GM21526 (cell line): ENCODE measurements around the gene NPC1.
"Not testable (repeated sequence)": the region's sequence is repeated elsewhere in the genome, so short reads cannot be mapped to it uniquely, and the experiment has no call there.

Experiments
- ATAC-seq: cut with Tn5 transposase; IDR thresholded peaks from one replicate; pipeline ENCODE4 v1.9.1; 2021; ENCODE audit warnings: moderate library complexity; ENCODE audit not compliant: unreplicated experiment, low FRiP score

The NPC1 gene

DNA sequence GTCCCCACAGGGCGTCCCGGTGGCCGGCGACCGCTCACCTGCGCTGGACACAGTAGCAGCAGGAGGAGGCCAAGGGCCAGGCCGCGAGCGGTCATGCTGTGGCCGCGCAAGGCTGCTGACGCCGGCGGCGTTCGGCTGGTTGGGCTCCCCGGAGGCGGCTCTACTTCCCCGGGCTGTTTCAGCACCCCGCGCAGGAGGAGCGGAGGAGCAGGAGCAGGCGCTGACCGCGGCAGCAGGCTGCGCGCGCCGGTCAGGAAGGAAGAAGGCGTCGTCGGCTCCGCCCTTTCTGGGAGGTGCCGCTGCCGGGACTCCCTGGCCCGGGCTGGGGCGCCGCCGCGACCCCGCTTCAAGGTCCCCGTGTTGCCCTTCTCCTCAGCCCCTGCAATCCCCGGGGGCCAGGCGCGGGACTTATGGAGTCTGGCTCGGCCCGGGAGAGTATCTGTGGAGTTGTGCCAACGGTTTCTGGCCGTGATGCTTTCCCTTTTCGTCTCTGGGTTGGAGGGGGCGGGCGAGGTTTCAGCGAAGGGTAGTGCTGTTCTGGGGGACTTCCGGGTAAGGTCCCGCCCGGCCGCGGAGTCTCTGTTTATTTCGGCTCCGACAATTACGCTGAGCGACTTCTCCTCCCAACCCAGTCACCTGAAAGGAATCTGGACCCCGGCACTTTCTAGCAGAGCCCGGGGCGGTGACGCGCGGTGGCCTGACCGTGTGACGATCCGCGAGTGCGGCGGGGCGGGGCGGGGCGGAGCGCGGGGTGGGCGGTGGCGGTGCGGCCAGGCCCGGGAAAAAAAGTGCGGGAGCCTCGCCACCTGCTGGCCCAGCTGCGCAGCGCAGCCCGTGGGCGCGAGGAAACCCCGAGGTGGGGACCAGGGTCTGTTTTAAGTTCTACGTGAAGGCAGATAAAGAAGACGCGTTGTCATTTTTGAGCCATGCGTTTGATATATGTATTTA is at the start of gene NPC1:
Gene NPC1 (minus strand): TSS at position 258 of the 948 bp plus-strand sequence. CDS start 163 bp downstream, at position 95.
- peak; percentile 91 for ATAC-seq

DNA sequence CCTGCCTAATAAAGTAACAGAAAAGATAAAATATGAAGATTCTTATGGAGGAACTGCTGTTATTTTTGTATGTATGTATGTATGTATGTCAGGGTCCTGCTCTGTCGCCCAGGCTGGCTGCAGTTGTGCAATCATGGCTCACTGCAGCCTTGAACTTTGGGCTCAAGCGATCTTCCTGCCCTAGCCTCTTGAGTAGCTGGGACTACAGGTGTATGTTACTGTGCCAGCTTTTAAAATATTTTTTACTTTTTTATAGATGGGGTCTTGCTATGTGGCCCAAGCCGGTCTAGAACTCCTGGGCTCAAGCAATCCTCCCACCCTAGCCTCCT is 49.7 kb upstream of the NPC1 start:
- ATAC-seq: no peak

DNA sequence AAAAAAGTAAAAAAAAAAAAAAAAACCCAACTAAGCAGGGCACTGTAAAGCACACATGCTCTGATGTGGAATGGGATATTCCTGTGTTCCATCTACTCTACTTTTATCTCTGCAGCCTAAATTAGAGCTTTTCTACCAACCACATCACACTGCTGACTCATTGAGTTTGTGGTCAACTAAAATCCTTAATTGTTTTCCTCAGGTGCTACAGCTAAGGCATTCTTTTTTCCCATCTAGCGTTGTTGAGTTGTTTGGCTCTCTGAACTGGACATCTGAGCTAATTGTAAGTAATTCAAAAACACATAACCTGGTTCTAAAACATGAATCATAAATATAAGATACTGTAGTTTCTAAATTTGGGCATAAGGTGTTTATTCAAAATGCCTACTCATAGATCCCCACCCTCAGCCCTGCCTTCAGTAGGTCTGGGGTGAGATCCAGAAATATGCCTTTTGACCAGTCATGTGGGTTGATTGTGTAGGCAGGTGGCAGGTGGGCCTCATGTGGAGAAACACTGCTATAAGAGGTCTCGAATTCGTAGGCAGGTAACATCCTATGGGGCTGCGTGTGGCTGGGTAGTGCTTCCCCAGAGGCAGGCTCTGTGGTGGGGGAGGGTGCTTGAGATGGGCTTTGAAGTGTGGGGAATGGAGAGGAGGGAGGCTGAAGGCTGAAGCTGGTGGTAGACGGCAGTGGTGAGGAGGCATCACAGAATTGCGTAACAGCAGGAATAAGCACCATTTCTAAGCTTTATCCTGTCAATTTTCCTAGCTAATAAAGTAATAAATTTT is 49.2 kb upstream of the NPC1 start:
- no peak for ATAC-seq

DNA sequence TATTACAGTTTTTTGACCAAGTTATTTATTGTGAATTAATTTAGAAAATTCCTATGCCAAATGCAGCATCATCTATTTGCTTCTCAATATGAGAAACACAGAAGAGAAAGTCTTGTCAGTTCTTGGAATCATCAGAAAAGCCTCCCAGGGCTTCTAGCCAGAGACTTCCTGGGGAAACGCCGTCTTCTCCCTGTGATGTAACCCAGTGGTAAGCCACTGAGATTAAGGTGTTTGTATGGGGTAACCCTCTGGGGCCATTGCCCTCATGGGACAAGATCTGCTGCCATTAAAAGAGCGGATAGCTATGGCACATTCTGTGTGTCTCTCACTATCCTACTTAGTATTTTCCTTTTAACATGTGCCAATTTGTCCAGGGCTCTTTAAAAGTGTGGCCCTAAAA is 48.4 kb upstream of the NPC1 start:
- ATAC-seq: no peak

DNA sequence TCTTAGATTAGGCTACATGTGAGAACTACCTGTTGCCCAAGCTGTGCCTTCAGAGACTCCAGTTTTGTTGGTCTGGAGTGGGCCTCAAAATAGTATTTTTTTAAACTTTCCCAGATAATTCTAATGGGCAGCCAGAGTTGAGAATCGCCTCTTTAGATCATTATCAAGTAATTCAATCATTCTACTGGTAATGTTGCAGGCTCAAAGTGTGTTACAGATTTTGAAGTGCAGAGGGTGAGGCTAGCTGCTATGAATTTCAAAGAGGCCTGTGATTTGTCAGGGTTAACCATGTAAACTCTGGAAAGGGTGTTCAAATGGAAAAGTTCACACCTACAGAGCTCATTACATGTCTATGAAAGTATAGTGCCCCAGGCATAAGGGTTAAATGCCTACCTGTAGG is 46.3 kb upstream of the NPC1 start:
- ATAC-seq: no peak

DNA sequence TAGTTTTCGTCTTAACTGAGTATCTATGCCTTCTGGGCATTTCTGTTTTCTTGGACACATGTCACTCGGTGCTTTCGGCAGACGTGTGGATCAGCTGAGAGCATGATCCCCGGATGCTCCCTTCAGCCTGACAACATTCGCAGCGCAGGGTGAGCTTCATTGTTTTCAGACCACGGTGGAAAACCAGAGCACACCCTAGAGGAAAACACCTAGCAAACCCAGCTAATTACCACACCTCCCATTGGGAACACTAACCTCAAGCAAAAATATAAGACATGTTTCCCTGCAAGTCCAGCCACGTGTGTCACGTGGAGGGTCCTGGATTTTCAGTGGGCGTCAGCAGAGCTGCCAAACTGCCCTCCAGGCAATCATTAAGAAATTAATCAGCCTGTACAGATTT is 45.4 kb upstream of the NPC1 start:
- no peak for ATAC-seq

DNA sequence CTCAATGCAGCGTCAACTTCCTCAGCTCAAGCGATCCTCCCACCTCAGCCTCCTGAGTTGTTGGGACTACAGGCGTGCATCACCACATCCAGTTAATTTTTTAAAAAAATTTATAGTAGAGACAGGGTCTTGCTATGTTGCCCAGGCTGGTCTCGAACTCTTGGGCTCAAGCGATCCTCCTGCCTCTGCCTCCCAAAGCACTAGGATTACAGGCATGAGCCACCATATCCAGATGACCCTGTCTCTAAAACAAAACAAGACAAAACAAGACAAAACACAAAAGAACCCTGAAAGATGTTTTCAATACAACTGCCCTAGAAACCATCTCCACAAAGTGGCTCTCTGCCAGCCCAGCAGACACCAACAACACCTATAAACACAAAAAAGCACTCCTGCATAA is 45.0 kb upstream of the NPC1 start:
- no peak for ATAC-seq

DNA sequence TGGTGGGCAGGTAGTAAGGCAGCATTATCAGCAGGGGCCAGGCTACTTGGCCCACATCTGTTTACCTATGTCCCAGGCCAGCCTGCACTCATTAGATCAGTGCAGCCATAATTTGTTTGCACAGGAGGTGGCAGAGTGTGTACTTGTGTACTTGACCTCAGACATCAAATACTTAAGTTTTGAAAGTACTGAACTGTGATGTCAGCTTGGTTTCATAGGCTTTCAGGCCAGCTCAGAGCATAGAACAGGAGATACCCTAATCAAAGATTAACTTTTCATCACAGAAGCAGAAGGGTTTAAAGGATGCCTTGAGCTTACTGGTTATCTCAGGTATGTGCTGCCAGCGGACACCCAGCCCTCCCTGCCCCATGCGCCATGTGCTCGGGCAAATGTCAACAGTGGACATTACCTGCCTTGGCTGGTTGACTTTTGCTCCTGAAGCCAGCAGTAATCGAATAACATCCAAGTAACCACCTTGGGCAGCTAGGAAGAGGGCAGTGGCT is 43.2 kb upstream of the NPC1 start:
- ATAC-seq: no peak

DNA sequence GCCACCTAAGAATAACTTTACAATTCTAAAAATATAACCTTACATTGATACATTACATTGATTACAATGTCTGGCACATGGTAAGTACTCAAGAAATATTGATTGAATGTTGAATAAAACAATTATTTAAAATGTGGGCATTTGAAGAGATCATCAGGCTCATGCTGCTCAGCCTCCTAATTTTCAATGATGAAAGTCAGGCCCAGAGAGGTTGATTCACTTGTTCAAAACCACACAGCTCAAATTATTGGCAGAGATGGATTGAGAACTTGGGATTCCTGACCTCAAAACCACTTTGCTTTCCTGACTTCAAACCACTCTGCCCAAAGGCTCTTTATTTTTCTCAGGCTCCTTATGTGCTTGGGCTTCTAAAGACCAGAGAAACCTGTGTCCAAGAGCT is 41.7 kb upstream of the NPC1 start:
- no peak for ATAC-seq

DNA sequence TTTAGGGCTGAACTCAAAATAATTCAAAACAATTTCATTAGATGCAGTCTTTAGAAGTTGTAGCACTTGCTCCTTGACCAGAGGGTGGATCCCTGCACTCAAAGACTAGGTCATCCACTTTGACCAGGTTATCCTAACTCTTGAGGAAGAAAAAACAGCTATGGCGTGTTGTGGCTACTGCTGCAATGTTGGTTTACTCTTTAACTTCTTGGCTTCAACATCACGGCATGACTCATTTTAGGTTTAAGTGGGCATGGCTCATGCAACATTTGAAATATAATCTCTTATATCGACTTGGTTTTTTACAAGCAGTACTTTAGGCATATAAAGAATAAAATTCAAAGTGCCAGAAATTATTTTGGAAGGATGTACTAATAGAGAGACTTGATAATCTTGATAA is 41.0 kb upstream of the NPC1 start:
- ATAC-seq: no peak

DNA sequence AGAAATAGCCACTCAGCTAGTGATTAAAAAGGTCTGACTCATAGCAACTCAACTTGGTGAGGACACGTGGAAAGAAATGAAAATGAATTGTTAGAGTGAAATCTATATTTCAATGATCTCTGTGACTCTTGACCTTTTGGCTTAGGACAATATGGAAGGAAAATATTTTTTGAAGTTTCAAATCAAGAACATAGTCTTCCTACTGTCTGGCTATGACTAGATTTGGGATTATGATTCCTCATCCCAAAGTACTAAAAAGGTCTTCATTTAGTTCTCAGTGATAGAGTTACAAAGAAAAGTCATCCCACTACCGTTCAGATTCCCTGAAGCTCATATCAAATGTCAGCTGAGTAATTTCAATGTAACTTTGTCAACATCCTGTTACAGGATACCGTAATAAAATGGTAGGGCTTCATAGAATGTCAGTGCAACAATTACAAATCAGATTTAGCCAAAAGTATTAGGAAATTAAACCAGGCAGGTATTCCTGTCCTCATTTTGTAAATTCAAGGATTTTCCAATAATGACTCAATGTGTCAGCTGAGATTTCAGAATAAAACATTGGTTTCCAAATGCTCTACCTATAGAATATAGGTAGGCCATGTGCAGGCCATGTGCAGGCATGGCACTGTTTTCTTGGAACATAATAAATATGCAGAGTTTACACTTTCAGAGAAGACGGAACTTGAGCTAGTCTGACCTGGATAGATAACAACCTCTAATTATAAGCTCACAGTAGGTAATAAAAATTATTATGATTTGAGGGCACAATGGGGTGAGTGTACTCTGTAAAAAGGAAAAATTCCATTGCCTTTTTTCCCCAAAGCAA is 40.4 kb upstream of the NPC1 start:
- no peak for ATAC-seq

DNA sequence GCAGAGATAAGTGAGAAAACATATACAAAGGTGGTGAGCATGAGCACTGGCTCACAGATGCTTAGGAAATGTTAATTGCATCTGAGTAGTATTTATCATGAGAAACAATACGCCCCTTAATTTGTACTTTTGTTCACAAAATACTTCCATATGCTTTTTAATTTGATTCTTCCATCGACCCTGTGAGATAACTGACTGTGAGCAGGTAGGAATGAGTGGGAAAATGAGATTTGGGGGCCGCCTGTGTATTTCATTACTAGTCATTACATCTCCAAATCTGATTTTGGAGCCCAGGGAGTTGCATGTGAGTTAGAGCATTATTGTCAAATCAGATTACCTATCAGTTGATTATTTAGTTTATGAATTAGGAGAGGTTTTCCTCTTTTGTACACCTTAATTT is 36.7 kb upstream of the NPC1 start:
- no peak for ATAC-seq

DNA sequence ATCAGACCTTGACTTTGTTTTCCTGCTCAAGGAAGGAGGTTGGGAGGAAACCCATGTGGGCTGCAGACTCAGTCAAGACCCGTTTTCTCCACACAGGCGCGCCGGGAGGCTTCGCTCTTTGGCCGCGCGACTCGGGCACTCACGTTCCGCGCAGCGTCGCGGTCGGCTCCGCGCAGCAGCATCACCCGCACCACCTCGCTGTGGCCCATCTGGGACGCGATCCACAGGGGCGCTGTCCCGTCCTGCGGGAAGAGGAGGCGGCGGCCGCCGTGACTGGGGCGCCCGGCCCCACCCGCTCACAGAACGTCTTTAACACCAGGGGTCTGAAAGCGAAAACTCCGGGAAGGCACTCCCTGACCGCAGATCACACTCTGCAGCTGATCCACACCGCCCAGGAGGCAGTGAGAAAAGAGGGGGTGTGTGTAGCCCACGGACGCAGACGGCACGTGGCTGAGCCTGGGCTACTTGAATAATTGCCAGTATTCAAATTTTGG is 33.1 kb upstream of the NPC1 start:
- ATAC-seq: no peak

DNA sequence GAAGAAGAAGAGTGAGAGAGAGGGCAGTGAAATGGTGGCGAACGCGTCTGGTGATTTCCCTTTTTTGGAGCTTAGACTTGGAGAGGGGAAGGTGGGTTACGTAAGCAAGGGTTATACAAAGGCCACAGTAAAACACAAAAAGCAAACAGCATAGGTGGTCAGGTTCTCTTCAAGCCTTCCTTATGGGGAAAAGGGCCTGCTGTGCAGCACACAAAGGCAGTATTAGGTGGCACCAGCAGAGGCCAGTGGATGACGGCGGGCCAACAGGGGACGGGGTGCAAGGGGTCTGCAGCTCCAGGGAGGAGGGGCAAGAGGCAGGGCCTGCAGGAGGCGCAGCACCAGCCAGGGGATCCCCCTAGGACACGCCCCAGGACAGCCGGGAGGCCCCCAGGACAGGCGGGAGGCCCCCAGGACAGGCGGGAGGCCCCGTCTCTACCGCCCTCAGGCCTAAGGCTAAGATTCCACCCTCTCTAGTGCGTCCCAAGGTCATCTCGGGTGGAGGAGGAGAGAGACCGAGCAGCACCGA is 32.6 kb upstream of the NPC1 start:
- ATAC-seq: no peak

DNA sequence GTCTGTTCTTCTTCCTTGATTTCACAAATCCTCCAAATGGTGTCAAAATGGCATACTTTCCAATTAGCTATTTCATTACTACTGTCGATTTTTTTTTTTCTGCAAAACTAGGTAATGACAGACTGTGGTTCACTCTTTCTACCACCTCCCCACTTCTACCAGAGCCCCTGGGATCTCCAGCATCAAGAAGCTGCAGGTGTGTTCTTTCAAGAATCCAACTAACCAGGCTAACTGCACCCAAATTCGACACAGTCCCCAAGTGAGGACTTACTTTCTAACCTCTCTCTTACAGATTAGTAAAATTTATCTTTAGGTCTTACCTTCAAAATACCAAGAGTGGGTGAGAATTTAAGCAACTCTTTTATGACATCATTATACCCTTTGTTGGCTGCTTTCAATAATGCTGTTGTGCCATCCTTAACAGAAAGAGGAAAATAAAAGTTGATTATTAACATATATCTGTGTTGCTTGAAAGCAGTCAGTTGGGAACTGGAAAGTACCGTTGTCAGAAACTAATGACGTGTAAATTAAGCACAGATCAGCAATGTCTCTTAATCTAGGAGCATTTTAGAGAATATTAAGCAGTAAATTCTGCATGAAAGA is 31.2 kb upstream of the NPC1 start:
- ATAC-seq: no peak

DNA sequence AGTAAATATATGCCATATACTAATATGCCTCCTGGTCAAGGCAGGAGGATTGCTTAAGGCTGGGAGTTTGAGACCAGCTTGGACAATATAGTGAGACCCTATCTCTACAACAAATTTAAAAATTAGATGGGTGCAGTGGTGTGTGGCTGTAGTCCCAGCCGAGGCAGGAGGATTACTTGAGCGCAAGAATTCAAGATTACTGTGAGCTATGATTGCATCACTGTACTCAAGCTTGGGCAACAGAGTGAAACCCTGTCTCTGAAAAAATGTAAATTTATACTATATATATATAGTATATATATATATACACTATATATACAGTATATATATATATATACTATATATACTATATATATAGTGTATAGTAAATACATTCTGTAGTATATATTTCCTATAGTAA is 30.0 kb upstream of the NPC1 start:
- no peak for ATAC-seq

DNA sequence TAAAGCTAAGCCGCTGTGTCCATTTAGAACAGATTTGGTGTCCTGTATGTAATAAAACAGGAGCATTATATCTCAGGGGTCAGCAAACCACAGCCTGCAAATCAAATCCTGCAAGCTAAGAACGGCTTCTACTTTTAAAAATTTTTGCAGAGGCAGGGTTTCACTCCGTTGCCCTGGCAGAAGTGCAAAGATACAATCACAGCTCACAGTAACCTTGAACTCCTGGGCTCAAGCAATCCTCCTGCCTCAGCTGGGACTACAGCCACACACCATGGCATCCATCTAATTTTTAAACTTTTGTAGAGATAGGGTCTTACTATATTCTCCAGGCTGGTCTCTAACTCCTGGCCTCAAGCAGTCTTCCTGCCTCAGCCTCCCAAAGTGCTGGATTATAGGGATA is 28.6 kb upstream of the NPC1 start:
- no peak for ATAC-seq

DNA sequence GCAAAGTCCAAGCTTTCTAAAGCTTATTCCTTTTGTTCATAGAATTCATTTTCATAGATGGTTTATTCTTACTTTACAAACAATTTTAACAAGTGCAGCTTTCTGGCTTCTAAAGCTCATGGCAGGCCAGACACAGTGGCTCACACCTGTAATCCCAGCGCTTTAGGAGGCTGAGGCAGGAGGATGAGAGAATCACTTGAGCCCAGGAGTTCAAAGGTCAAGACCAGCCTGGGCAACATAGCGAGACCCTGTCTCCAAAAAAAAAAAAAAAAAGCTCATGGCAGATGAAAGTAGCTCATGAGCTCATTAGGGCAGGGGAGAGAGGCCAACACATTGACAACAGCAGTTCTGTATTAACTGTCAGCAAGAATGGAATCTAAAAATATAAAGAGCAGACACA is 28.1 kb upstream of the NPC1 start:
- ATAC-seq: no peak

DNA sequence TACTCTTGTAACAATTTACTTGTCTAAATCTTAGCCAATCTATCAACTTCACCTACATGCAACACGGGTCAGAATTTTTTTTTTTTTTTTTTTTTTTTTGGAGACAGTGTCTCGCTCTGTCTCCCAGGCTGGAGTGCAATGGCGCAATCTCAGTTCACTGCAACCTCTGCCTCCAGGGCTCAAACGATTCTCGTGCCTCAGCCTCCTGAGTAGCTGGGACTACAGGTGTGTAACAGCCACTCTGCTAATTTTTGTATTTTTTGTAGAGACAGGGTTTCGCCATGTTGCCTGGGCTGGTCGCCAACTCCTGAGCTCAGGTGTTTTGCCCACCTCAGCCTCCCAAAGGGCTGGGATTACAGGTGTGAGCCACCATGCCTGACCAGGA is 26.8 kb upstream of the NPC1 start:
- ATAC-seq: not testable (repeated sequence)
